Measurements from ENCODE around the gene RAG1. TPM values are rescaled to one million over a fixed set of nuclear protein-coding genes. Genes with fewer than 3 reads are reported as not detected.

Gene RAG1
- total RNA-seq, 4 donors from 2014 or later, result 0.24 to 0.66 (median 0.38) TPM

DNA sequence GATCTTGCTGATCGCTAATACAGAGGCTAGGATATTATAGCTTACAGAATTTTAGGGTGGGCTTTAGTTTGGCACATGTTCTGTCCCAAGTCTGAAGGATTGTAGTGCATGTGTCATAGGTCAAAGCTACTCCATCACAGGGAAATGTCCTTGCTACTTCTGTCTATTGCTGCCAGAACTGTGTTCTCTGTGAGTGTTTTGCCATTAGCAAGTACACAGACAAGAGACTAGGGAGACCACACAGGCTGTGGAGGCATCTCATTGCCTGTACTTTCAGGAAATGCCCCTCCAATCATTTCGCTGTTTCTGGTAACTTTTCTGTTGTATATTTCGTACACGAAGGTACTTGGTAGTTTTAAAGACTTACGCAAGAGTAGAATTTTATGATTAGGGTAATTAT lies 55.7 kb downstream of the RAG1 start:
- H3K27ac ChIP-seq, result no peak overlapping the region
- no peaks in the 10 kb centered on the region for H3K36me3 ChIP-seq
- no peak for TF ChIP-seq POLR2A (IDR thresholded peaks at IDR 0.05)
- TF ChIP-seq, protein P1, sequence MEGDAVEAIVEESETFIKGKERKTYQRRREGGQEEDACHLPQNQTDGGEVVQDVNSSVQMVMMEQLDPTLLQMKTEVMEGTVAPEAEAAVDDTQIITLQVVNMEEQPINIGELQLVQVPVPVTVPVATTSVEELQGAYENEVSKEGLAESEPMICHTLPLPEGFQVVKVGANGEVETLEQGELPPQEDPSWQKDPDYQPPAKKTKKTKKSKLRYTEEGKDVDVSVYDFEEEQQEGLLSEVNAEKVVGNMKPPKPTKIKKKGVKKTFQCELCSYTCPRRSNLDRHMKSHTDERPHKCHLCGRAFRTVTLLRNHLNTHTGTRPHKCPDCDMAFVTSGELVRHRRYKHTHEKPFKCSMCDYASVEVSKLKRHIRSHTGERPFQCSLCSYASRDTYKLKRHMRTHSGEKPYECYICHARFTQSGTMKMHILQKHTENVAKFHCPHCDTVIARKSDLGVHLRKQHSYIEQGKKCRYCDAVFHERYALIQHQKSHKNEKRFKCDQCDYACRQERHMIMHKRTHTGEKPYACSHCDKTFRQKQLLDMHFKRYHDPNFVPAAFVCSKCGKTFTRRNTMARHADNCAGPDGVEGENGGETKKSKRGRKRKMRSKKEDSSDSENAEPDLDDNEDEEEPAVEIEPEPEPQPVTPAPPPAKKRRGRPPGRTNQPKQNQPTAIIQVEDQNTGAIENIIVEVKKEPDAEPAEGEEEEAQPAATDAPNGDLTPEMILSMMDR (IDR thresholded peaks at IDR 0.05 in 4 of 5, conservative IDR thresholded peaks at IDR 0.05 in 1 of 5), result no peak
- DNase-seq (no peak), ATAC-seq (no peak)
- peaks cover 8 to 11% of the 10 kb centered on the region in 2 donors for H3K4me1 ChIP-seq
- intact Hi-C loops (cut with DNase I; ENCODE audit: low total_unique reads) (loop anchor here (5.0 kb wide), 1 partner anchor 61 kb away; no protein-coding TSS in a partner anchor), in situ Hi-C loops (cut with MboI; ENCODE audit: low sequenced_read_pairs in 4 of 4) (no loop called here)
- no peaks in the 10 kb centered on the region for H3K27me3 ChIP-seq
- H3K9me3 ChIP-seq, result no peaks in the 10 kb centered on the region
- no peak overlapping the region for H3K4me3 ChIP-seq

GRCh38 chr11:36627006-36627405 lies 59.2 kb downstream of the RAG1 start:
- no peak overlapping the region for H3K4me3 ChIP-seq
- no peaks in the 10 kb centered on the region for H3K9me3 ChIP-seq
- DNase-seq, result no peak
- peaks cover 0 to 5% of the 10 kb centered on the region in 2 donors for H3K4me1 ChIP-seq
- H3K27me3 ChIP-seq, result no peaks in the 10 kb centered on the region
- no peak overlapping the region for H3K27ac ChIP-seq
- H3K36me3 ChIP-seq, result no peaks in the 10 kb centered on the region
- intact Hi-C loops (cut with DNase I; ENCODE audit: low total_unique reads) (no loop called here), in situ Hi-C loops (cut with MboI; ENCODE audit: low sequenced_read_pairs in 4 of 4) (no loop called here)
- ATAC-seq, result no peak
- TF ChIP-seq, protein P1 (IDR thresholded peaks at IDR 0.05 in 4 of 5, conservative IDR thresholded peaks at IDR 0.05 in 1 of 5), result no peak
- no peak for TF ChIP-seq POLR2A (IDR thresholded peaks at IDR 0.05)

DNA sequence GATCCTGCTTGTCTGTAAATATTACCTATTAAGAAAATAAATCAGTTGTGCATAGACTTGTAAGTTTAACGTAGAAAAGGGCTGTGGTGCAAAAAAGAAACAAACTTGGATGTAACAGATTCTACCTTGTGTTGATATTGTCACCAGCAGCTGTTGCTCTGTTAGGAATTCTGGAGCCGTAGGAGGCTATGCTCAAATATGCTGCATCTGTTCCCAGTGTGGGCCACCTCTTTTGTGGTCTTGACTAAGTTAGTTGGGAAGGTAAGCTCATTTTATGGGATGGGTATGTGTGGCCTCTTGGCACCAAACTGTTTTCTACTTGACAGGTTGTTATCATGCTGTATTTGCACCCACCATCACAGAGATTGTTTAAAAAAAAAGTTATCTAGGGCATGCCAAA lies 59.7 kb downstream of the RAG1 start:
- intact Hi-C loops (cut with DNase I; ENCODE audit: low total_unique reads) (no loop called here), in situ Hi-C loops (cut with MboI; ENCODE audit: low sequenced_read_pairs in 4 of 4) (no loop called here)
- TF ChIP-seq, protein P1 (IDR thresholded peaks at IDR 0.05 in 4 of 5, conservative IDR thresholded peaks at IDR 0.05 in 1 of 5), result no peak
- no peak for TF ChIP-seq POLR2A (IDR thresholded peaks at IDR 0.05)

GRCh38 chr11:36628141-36628540 lies 60.3 kb downstream of the RAG1 start:
- no peak for DNase-seq
- no peak for ATAC-seq
- no peaks in the 10 kb centered on the region for H3K9me3 ChIP-seq
- in situ Hi-C loops (cut with MboI; ENCODE audit: low sequenced_read_pairs in 4 of 4), result no loop called here
- no peaks in the 10 kb centered on the region for H3K27me3 ChIP-seq
- no peak overlapping the region for H3K27ac ChIP-seq
- intact Hi-C loops (cut with DNase I; ENCODE audit: low total_unique reads), result no loop called here
- H3K36me3 ChIP-seq, result no peaks in the 10 kb centered on the region
- TF ChIP-seq, protein P1 (IDR thresholded peaks at IDR 0.05 in 4 of 5, conservative IDR thresholded peaks at IDR 0.05 in 1 of 5), result no peak
- TF ChIP-seq POLR2A (IDR thresholded peaks at IDR 0.05), result no peak
- peaks cover 0 to 5% of the 10 kb centered on the region in 2 donors for H3K4me1 ChIP-seq
- H3K4me3 ChIP-seq, result no peak overlapping the region

More for the DNA sequence above, 59.7 kb downstream of the RAG1 start:
- ATAC-seq, result no peak
- H3K27ac ChIP-seq, result no peak overlapping the region
- no peaks in the 10 kb centered on the region for H3K9me3 ChIP-seq
- no peak overlapping the region for H3K4me3 ChIP-seq
- H3K27me3 ChIP-seq, result no peaks in the 10 kb centered on the region
- no peak for DNase-seq
- no peaks in the 10 kb centered on the region for H3K36me3 ChIP-seq
- peaks cover 0 to 5% of the 10 kb centered on the region in 2 donors for H3K4me1 ChIP-seq

DNA sequence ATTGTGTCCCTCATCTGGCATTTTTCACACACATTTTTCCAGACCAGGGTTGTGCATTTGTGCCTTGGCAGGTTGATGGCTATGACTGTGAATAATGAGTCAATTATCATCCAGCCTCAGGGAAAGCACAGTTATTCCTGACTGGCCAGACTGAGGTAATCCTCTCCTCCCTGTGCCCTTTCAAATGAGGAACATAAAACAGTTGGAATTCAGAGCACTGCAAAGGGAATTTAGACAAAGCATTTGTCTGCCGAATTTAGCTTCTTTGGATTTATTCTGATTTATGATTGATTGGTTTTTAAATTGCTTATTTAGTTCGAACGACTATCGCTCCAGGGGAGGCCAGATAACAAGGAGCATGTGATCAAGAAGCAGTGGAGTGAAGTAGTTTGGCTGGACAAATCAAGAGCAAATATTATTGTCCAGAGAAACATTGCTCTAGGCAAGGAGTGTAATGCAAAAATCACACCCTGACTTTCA lies 61.0 kb downstream of the RAG1 start:
- TF ChIP-seq POLR2A (IDR thresholded peaks at IDR 0.05), result no peak
- TF ChIP-seq, protein P1 (IDR thresholded peaks at IDR 0.05 in 4 of 5, conservative IDR thresholded peaks at IDR 0.05 in 1 of 5), result no peak
- in situ Hi-C loops (cut with MboI; ENCODE audit: low sequenced_read_pairs in 4 of 4) (no loop called here), intact Hi-C loops (cut with DNase I; ENCODE audit: low total_unique reads) (no loop called here)
- DNase-seq, result no peak
- Histone ChIP-seq H3K4me1 (peaks cover 0 to 5% of the 10 kb centered on the region in 2 donors), H3K27me3 (no peaks in the 10 kb centered on the region), H3K4me3 (no peak overlapping the region), H3K27ac (no peak overlapping the region), H3K9me3 (no peaks in the 10 kb centered on the region), H3K36me3 (no peaks in the 10 kb centered on the region)
- no peak for ATAC-seq

Measured in gastrocnemius medialis (tissue), 4 donors.